OCI-LY3 (cell line): Measurements from ENCODE around the gene CDC14A.
"Not testable (repeated sequence)": the region's sequence is repeated elsewhere in the genome, so short reads cannot be mapped to it uniquely, and the experiment has no call there.

Experiments used
- H2AFZ ChIP-seq: fragments of 200-600, 300-600 bp; shearing (Covaris generic); 2 replicates; pipeline ENCODE4 v1.6.0; 2014; ENCODE audit warnings: antibody characterized with exemption, low read depth, low read length
- H3K27ac ChIP-seq: fragments of 200-600, 300-600 bp; sonication (generic); 2 replicates; pipeline ENCODE4 v1.5.1; 2014; ENCODE audit warnings: mild to moderate bottlenecking, low read length, moderate library complexity, mixed read lengths
- H3K27me3 ChIP-seq: fragments of 200-600, 300-600 bp; sonication (generic); 2 replicates; pipeline ENCODE4 v1.6.1; 2014; ENCODE audit warnings: low read depth, low read length, mixed read lengths
- H3K36me3 ChIP-seq: fragments of 200-600, 300-600 bp; sonication (generic); replicated peaks from 2 replicates; pipeline ENCODE3; 2014; ENCODE audit warnings: low read depth, low read length, mixed read lengths
- H3K4me1 ChIP-seq: fragments of 300-600, 200-600 bp; sonication (generic); 2 replicates; pipeline ENCODE4 v1.6.1; 2014; ENCODE audit warnings: low read length, mixed read lengths
- H3K4me2 ChIP-seq: fragments of 200-600, 300-600 bp; sonication (generic); 2 replicates; pipeline ENCODE4 v1.6.1; 2014; ENCODE audit warnings: low read length, mixed read lengths
- H3K4me3 ChIP-seq: fragments of 300-600, 200-600 bp; sonication (generic); 2 replicates; pipeline ENCODE4 v1.5.1; 2014; ENCODE audit warnings: antibody characterized with exemption, mild to moderate bottlenecking, low read length, moderate library complexity
- H3K79me2 ChIP-seq: fragments of 300-600, 200-600 bp; shearing (Covaris generic); 2 replicates; pipeline ENCODE4 v1.6.1; 2014; ENCODE audit warnings: mild to moderate bottlenecking, low read length, mixed read lengths
- H3K9ac ChIP-seq: fragments of 300-600, 200-600 bp; shearing (Covaris generic); 2 replicates; pipeline ENCODE4 v1.6.0; 2014; ENCODE audit warnings: mild to moderate bottlenecking, low read length, moderate library complexity
- H3K9me3 ChIP-seq: fragments of 200-600, 300-600 bp; shearing (Covaris generic); 2 replicates; pipeline ENCODE4 v1.6.1; 2014; ENCODE audit warnings: low read length, mixed read lengths; ENCODE audit not compliant: insufficient read depth
- H4K20me1 ChIP-seq: fragments of 200-600, 300-600 bp; sonication (generic); 2 replicates; pipeline ENCODE4 v1.6.1; 2016; ENCODE audit warnings: low read length, mixed read lengths; ENCODE audit not compliant: insufficient read depth
- CTCF ChIP-seq: fragments of 200-600, 300-600 bp; sonication (generic); IDR thresholded peaks from 2 replicates; pipeline ENCODE4 v1.5.1; 2014; ENCODE audit warnings: antibody characterized with exemption, low read length, low read depth
- EZH2phosphoT487 ChIP-seq: fragments of 200-600 bp; shearing (Covaris generic); IDR thresholded peaks from 2 replicates; pipeline ENCODE4 v1.6.1; 2018; ENCODE audit warnings: antibody characterized with exemption, mixed run types, low read depth

Gene CDC14A

GRCh38 chr1:100321506-100321905, 30.8 kb upstream of the CDC14A start:
- TF ChIP-seq EZH2phosphoT487: no peak
- TF ChIP-seq CTCF: no peak
- Histone ChIP-seq H3K79me2 (no peaks in the 10 kb centered on the region), H3K4me3 (no peak overlapping the region), H3K4me2 (no peak overlapping the region), H4K20me1 (no peaks in the 10 kb centered on the region), H2AFZ (no peak overlapping the region), H3K27ac (no peak overlapping the region), H3K4me1 (peaks cover 22% of the 10 kb centered on the region), H3K36me3 (no peaks in the 10 kb centered on the region), H3K27me3 (no peaks in the 10 kb centered on the region), H3K9me3 (no peaks in the 10 kb centered on the region), H3K9ac (no peak overlapping the region)

- no peak overlapping the region for H3K27ac ChIP-seq
- H3K4me3 ChIP-seq: no peak overlapping the region
- no peaks in the 10 kb centered on the region for H3K9me3 ChIP-seq
- H3K9ac ChIP-seq: no peak overlapping the region
- no peaks in the 10 kb centered on the region for H3K79me2 ChIP-seq
- TF ChIP-seq EZH2phosphoT487: no peak
- TF ChIP-seq CTCF: no peak
- no peaks in the 10 kb centered on the region for H3K36me3 ChIP-seq
- peaks cover 22% of the 10 kb centered on the region for H3K4me1 ChIP-seq
- no peaks in the 10 kb centered on the region for H3K27me3 ChIP-seq
- H2AFZ ChIP-seq: no peak overlapping the region
- H4K20me1 ChIP-seq: no peaks in the 10 kb centered on the region
- H3K4me2 ChIP-seq: peak overlapping the region; percentile 10; the same call in 1 of the 2 replicates
Observed at GRCh38 chr1:100322436-100323211, 29.7 kb upstream of the CDC14A start.

GRCh38 chr1:100323419-100324106, 28.7 kb upstream of the CDC14A start:
- no peaks in the 10 kb centered on the region for H3K27me3 ChIP-seq
- peaks cover 29% of the 10 kb centered on the region for H3K4me1 ChIP-seq
- H3K27ac ChIP-seq: no peak overlapping the region
- no peak for TF ChIP-seq CTCF
- no peak for TF ChIP-seq EZH2phosphoT487
- H3K4me2 ChIP-seq: no peak overlapping the region
- H2AFZ ChIP-seq: no peak overlapping the region
- no peak overlapping the region for H3K9ac ChIP-seq
- no peaks in the 10 kb centered on the region for H4K20me1 ChIP-seq
- no peaks in the 10 kb centered on the region for H3K79me2 ChIP-seq
- no peaks in the 10 kb centered on the region for H3K9me3 ChIP-seq
- no peak overlapping the region for H3K4me3 ChIP-seq
- no peaks in the 10 kb centered on the region for H3K36me3 ChIP-seq

GRCh38 chr1:100325415-100326324, 26.6 kb upstream of the CDC14A start:
- Histone ChIP-seq H3K9ac (no peak overlapping the region), H4K20me1 (no peaks in the 10 kb centered on the region), H3K4me2 (no peak overlapping the region), H3K9me3 (no peaks in the 10 kb centered on the region), H3K79me2 (no peaks in the 10 kb centered on the region), H2AFZ (no peak overlapping the region), H3K4me3 (no peak overlapping the region), H3K4me1 (peaks cover 29% of the 10 kb centered on the region), H3K27ac (no peak overlapping the region), H3K36me3 (no peaks in the 10 kb centered on the region), H3K27me3 (no peaks in the 10 kb centered on the region)
- TF ChIP-seq EZH2phosphoT487: no peak
- no peak for TF ChIP-seq CTCF

- H3K4me1 ChIP-seq: peaks cover 29% of the 10 kb centered on the region
- H4K20me1 ChIP-seq, H3K9me3 ChIP-seq, H3K36me3 ChIP-seq, H3K4me2 ChIP-seq, H3K4me3 ChIP-seq, H3K27ac ChIP-seq, H3K79me2 ChIP-seq, H3K9ac ChIP-seq, H2AFZ ChIP-seq, H3K27me3 ChIP-seq: not testable (repeated sequence)
Observed at GRCh38 chr1:100326325-100326670, 26.0 kb upstream of the CDC14A start.
